HG03060 (cell line): Measurements from ENCODE around the gene GMCL2.
"Not testable (repeated sequence)": the region's sequence is repeated elsewhere in the genome, so short reads cannot be mapped to it uniquely, and the experiment has no call there.

Experiments
- ATAC-seq: cut with Tn5 transposase; IDR thresholded peaks from one replicate; pipeline ENCODE4 v1.9.1; 2021; ENCODE audit warnings: low read depth, moderate number of reproducible peaks; ENCODE audit not compliant: unreplicated experiment

The GMCL2 gene, protein sequence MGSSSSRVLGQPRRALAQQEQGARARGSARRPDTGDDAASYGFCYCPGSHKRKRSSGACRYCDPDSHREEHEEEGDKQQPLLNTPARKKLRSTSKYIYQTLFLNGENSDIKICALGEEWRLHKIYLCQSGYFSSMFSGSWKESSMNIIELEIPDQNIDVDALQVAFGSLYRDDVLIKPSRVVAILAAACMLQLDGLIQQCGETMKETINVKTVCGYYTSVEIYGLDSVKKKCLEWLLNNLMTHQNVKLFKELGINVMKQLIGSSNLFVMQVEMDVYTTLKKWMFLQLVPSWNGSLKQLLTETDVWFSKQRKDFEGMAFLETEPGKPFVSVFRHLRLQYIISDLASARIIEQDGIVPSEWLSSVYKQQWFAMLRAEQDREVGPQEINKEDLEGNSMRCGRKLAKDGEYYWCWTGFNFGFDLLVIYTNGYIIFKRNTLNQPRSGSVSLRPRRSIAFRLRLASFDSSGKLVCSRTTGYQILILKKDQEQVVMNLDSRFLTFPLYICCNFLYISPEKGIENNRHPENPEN

DNA sequence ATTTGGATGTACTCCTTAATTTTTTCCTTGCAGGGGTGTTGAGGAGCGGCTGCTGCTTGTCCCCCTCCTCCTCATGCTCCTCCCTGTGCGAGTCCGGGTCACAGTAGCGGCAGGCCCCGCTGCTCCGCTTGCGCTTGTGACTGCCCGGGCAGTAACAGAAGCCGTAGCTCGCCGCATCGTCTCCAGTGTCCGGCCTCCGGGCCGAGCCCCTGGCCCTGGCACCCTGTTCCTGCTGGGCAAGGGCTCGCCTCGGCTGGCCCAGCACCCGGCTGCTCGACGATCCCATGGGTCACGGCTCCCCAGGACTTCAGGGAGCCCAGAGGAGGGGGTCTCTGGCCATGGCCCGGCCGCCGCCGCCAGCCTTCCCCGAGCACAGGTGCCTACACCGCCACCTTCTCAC lies at the start of gene GMCL2:
TSS of gene GMCL2 (minus strand) at position 358 of the 400 bp plus-strand sequence. CDS start at position 286, 72 bp downstream.
- no peak for ATAC-seq

- ATAC-seq: no peak
Observed at GRCh38 chr5:178236679-178237078, 49.5 kb upstream of the GMCL2 start.

GRCh38 chr5:178236126-178236525 lies 49.0 kb upstream of the GMCL2 start:
- no peak for ATAC-seq

DNA sequence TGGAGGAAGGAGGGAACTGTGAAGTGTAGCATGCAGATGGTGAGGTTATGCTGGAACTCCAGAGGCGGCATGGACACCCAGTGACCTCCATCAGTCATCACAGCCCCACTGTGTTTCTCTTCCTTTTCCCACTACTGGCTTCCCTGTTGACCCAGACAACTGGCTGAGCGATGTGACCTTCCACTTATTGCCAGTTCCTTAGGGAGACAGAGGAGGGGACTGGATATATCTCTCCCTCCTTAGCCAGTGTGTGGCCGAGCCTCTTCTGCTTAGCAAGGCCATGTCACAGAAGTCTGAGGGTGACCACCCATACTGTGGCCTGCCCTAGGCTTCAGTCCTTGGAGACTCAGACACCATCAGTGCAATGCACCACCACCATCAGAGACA lies 48.4 kb upstream of the GMCL2 start:
- ATAC-seq: no peak

DNA sequence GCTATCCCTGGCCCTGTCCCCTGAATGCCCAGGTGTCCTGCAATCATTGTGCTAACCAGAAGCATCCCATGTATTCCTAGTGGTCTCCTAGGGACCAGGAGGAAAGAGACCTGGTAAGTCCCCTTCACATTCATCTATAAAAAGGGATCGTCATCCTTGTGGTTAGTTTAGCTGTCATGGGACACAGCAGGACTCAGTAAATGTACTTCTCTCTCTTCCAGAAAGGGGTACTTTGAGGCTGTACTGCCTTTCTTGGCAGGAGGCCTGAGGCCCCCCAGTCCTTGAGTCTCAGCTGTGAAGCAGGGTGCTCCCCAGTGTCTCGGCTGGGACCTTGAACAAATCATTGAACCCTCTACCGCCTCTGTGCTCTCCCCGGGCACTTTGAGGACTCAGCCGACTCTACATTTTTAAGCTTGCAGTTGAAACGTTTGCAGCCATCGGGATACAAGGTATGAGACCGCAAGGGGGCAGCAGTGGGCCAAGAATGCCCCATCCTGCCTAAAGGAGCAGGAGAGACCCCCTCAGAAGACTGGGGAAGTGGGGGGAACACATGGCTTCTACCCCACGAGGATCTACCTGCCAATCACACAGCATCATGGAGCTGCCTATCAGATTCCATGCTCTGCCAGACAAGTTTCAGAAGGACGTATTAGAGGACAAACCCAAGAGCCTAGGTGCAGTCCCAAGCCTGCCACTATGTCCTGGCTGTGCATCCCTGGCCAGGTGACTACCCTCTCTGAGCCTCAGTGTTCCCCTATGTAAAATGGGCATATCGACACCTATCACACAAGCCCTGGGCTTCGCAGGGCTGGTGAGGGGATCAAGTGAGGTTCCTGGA lies 47.8 kb upstream of the GMCL2 start:
- no peak for ATAC-seq

GRCh38 chr5:178234121-178234749 lies 47.1 kb upstream of the GMCL2 start:
- no peak for ATAC-seq

GRCh38 chr5:178232920-178233429 lies 45.8 kb upstream of the GMCL2 start:
- no peak for ATAC-seq

DNA sequence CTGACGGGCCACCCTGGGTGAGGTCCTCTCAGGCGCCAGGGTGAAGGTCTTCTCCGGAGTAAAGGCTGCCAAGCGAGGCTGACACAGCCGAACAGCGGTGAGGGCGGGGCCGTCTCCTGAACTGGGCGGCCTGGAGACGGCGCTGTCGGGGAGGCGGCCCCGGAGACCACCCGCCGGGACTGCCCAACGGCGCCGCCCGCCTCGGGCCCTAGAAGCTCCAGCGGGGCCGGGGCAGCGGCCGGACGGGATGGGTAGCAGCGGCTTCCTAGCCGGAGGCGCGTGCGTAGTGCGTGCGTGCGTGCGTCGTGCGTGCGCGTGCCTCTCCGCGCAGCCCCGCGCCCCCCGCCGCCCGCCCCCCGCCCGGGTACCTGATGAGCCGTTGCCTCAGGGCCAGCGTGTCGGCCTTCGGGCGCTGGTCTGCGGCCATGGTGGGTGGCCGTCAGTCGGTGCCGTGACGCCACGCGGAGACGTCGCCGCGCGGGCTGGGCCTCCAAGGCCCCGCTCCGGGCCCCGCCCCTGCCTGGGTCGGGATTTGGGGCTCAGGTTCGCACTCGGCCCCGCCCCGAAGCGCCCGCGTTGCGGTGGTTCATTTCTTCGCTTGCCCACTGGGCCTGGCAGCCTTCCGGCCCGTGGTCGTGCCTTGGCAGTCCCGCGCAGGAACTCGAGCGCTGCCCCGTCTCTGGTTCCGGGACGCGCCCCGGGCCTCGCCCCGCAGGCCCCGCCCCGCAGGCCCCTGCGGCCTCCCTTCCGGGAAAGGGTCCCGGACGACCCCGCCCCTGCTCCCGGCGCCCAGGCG lies 45.2 kb upstream of the GMCL2 start, which contains the start of gene PHYKPL:
TSS of gene PHYKPL (minus strand) at position 679 of the 796 bp plus-strand sequence. CDS start at position 427, 252 bp downstream.
- no peak for ATAC-seq

- ATAC-seq: no peak
Observed at GRCh38 chr5:178231539-178232123, 44.5 kb upstream of the GMCL2 start.

- ATAC-seq: no peak
Observed at GRCh38 chr5:178230879-178231538, 43.8 kb upstream of the GMCL2 start.

GRCh38 chr5:178229861-178230260 lies 42.7 kb upstream of the GMCL2 start:
- ATAC-seq: no peak

DNA sequence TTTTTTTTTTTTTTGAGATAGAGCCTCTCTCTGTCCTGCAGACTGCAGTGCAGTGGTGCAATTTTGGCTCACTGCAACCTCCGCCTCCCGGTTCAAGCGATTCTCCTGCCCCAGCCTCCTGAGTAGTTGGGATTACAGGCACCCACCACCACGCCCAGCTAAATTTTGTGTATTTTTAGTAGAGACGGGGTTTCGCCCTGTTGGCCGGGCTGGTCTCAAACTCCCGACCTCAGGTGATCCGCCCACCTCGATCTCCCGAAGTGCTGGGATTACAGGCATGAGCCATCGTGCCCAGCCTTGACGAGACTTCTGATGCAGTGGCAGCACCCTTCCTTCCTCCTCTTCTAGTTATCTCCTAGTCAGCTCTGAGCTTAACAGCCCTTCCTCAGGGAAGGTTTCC lies 41.9 kb upstream of the GMCL2 start:
- ATAC-seq: not testable (repeated sequence)

GRCh38 chr5:178228609-178229008 lies 41.4 kb upstream of the GMCL2 start:
- ATAC-seq: no peak

GRCh38 chr5:178227929-178228328 lies 40.8 kb upstream of the GMCL2 start:
- no peak for ATAC-seq

DNA sequence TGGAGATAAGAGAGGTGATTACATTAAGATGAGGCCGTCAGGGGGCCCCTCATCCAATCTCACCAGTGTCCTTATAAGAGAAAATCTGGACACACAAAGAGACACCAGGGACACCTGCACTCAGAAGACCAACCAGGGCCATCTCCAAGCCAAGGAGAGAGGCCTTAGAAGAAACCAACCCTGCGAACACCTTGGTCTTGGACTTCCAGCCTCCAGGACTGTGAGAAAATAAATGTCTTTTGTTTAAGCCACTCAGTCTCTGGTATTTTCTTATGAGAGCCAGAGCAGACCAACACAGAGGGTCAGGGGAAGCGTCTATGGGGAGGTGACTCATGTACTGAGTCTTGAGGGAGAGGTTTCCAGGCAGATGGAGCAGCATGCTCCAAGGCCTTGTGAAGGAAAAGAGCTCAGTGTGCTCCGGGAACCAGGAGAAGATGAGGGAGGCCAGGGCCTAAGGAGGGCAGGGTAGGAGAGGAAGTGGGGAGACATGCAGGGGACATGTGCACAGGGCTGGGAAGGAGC lies 40.0 kb upstream of the GMCL2 start:
- no peak for ATAC-seq

- no peak for ATAC-seq
Observed at GRCh38 chr5:178225174-178225573, 38.0 kb upstream of the GMCL2 start.

GRCh38 chr5:178224403-178224802 lies 37.2 kb upstream of the GMCL2 start:
- no peak for ATAC-seq

GRCh38 chr5:178223828-178224335 lies 36.7 kb upstream of the GMCL2 start:
- no peak for ATAC-seq
